ENCODE data around the gene ATG14. TPM values are rescaled to one million over a fixed set of nuclear protein-coding genes. Genes with fewer than 3 reads are reported as not detected.
"Not testable (repeated sequence)": the region's sequence is repeated elsewhere in the genome, so short reads cannot be mapped to it uniquely, and the experiment has no call there.

The ATG14 gene
- total RNA-seq, 1 donor from 2014 or later, result 12.1 TPM

DNA sequence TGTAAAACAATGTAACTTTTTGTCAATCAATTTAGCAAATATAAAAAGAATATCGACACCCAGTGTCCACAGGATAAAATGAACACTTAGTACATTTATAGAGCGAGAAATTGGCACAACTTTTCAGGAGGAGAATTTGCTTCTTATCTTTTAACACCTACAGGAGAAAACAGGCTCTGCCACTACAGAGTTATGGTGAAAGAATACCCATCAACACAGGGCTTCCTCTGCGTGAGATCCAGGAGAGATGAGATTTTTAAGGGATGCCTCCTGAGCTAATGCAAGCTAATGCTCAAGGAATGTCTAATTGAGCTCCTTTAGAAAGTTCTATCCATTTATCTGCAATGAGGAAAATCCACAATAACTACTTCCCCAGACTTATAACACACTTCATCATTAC lies 21.0 kb upstream of the ATG14 start:
- no peak for DNase-seq (ENCODE audit: low read depth)
- Histone ChIP-seq H3K4me3 (ENCODE audit: low read depth, low read length) (no peak overlapping the region), H3K27me3 (ENCODE audit: control insufficient read depth, insufficient read depth, low read length) (peaks cover 2% of the 10 kb centered on the region), H3K36me3 (ENCODE audit: control insufficient read depth, insufficient read depth, low read length) (no peaks in the 10 kb centered on the region)
- TF ChIP-seq, protein P1, sequence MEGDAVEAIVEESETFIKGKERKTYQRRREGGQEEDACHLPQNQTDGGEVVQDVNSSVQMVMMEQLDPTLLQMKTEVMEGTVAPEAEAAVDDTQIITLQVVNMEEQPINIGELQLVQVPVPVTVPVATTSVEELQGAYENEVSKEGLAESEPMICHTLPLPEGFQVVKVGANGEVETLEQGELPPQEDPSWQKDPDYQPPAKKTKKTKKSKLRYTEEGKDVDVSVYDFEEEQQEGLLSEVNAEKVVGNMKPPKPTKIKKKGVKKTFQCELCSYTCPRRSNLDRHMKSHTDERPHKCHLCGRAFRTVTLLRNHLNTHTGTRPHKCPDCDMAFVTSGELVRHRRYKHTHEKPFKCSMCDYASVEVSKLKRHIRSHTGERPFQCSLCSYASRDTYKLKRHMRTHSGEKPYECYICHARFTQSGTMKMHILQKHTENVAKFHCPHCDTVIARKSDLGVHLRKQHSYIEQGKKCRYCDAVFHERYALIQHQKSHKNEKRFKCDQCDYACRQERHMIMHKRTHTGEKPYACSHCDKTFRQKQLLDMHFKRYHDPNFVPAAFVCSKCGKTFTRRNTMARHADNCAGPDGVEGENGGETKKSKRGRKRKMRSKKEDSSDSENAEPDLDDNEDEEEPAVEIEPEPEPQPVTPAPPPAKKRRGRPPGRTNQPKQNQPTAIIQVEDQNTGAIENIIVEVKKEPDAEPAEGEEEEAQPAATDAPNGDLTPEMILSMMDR (IDR thresholded peaks at IDR 0.05; ENCODE audit: insufficient read depth, low read length, poor library complexity, severe bottlenecking), result no peak

- no peaks in the 10 kb centered on the region for H3K27me3 ChIP-seq (ENCODE audit: control insufficient read depth, insufficient read depth, low read length)
- no peak overlapping the region for H3K4me3 ChIP-seq (ENCODE audit: low read depth, low read length)
- peak; percentile 45 for DNase-seq (ENCODE audit: low read depth)
- H3K36me3 ChIP-seq (ENCODE audit: control insufficient read depth, insufficient read depth, low read length), result no peaks in the 10 kb centered on the region
- TF ChIP-seq, protein P1 (IDR thresholded peaks at IDR 0.05; ENCODE audit: insufficient read depth, low read length, poor library complexity, severe bottlenecking), result peak; percentile 45
These were observed 18.5 kb upstream of the ATG14 start for GRCh38 chr14:55430024-55430690.

DNA sequence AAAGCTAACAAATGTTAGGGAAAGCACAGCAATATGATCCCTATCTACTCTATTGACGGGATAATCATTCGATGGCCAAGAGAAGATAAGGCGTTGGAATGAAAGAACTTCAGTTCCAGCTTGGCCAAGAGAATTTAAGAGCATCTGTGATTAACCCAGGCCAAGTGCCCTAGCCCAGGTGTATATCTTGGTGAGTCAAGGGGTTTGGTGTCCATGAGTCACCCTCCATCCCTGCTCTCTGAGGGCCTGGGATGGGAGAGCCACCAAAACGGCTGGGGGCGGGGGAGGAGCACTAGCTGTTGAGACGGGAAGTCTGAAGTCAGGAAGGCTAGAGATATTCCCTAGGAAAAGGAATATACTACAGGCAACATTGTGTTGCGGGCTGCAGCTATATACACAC lies 15.8 kb upstream of the ATG14 start:
- TF ChIP-seq, protein P1 (IDR thresholded peaks at IDR 0.05; ENCODE audit: insufficient read depth, low read length, poor library complexity, severe bottlenecking), result no peak
- H3K36me3 ChIP-seq (ENCODE audit: control insufficient read depth, insufficient read depth, low read length), result no peaks in the 10 kb centered on the region
- peak; percentile 41 for DNase-seq (ENCODE audit: low read depth)
- H3K4me3 ChIP-seq (ENCODE audit: low read depth, low read length), result no peak overlapping the region
- H3K27me3 ChIP-seq (ENCODE audit: control insufficient read depth, insufficient read depth, low read length), result no peaks in the 10 kb centered on the region

DNA sequence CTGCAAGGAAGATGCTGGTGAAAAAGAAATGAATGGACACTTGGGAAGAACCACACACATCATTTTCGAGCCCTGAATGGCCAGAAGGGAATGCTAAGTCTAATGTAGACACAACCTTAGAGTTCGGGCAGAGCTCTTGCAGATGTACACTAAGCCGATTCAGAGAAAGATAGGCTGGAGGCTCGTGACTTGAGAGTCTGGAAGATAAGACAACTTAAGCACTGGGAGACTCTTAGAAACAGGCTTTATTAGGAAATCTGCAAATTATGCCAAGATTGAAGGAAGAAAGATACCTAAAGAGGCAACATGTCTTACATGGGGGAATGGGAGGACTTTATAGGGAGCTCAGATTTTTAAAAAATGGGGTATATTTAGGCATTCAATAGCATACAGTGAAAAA lies 15.3 kb upstream of the ATG14 start:
- H3K36me3 ChIP-seq (ENCODE audit: control insufficient read depth, insufficient read depth, low read length), result no peaks in the 10 kb centered on the region
- no peak for DNase-seq (ENCODE audit: low read depth)
- no peaks in the 10 kb centered on the region for H3K27me3 ChIP-seq (ENCODE audit: control insufficient read depth, insufficient read depth, low read length)
- no peak overlapping the region for H3K4me3 ChIP-seq (ENCODE audit: low read depth, low read length)
- TF ChIP-seq, protein P1 (IDR thresholded peaks at IDR 0.05; ENCODE audit: insufficient read depth, low read length, poor library complexity, severe bottlenecking), result no peak

DNA sequence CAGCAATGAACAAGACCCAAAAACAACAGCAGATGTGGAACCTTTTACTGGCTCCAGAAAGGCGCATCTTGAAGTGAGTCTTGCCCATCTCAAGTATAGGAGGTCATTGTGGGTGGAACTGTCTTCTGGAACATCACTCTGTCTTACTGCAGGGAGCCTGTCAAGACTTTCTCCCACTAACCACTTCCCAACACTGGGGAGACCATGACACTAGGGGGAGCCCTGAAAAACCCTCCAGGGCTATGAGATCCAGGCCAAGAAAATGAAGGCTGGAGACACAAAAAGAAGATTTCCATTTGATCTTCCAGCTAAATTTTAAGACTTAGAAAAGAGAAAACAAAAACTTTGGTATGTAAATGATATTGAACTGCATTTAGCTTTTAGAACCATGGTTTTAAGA lies 13.5 kb upstream of the ATG14 start:
- H3K27me3 ChIP-seq (ENCODE audit: control insufficient read depth, insufficient read depth, low read length), result no peaks in the 10 kb centered on the region
- no peak for DNase-seq (ENCODE audit: low read depth)
- TF ChIP-seq, protein P1 (IDR thresholded peaks at IDR 0.05; ENCODE audit: insufficient read depth, low read length, poor library complexity, severe bottlenecking), result no peak
- H3K4me3 ChIP-seq (ENCODE audit: low read depth, low read length), result no peak overlapping the region
- no peaks in the 10 kb centered on the region for H3K36me3 ChIP-seq (ENCODE audit: control insufficient read depth, insufficient read depth, low read length)

DNA sequence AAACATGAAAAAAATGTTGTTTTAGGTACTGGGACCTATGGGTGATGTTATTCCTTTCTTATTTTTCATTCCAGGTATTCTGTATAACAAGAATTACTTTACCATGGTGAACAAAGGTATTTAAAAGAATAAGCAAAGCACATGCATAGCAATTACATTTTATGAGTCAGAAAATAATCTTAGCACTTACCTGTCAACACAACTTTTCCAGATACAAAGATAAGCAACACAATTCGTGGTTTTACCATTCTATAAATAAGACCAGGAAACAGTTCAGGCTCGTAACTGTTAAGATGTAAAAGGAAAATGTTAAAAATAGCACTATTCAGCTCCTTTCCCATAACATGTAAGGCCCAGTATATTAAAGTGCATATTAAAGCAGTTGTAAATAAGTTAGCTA lies 12.3 kb upstream of the ATG14 start:
- DNase-seq (ENCODE audit: low read depth), result no peak
- Histone ChIP-seq H3K36me3 (ENCODE audit: control insufficient read depth, insufficient read depth, low read length) (no peaks in the 10 kb centered on the region), H3K4me3 (ENCODE audit: low read depth, low read length) (no peak overlapping the region), H3K27me3 (ENCODE audit: control insufficient read depth, insufficient read depth, low read length) (no peaks in the 10 kb centered on the region)
- TF ChIP-seq, protein P1 (IDR thresholded peaks at IDR 0.05; ENCODE audit: insufficient read depth, low read length, poor library complexity, severe bottlenecking), result no peak

- H3K36me3 ChIP-seq (ENCODE audit: control insufficient read depth, insufficient read depth, low read length); H3K27me3 ChIP-seq (ENCODE audit: control insufficient read depth, insufficient read depth, low read length); H3K4me3 ChIP-seq (ENCODE audit: low read depth, low read length); DNase-seq (ENCODE audit: low read depth): not testable (repeated sequence)
These were observed 10.7 kb upstream of the ATG14 start for GRCh38 chr14:55422338-55422737.
